Activated CD4-positive, alpha-beta T cell treated with anti-CD3 and anti-CD28 coated beads, Interleukin-2, amount 50 U/mL, for 48 hours (primary cell): ENCODE results near the gene ZBTB40.

ENCODE experiments used
- DNase-seq, 2 experiments: peaks; one replicate each; pipeline ENCODE4 v3.0.0-alpha.2; 2020

Gene ZBTB40

DNA sequence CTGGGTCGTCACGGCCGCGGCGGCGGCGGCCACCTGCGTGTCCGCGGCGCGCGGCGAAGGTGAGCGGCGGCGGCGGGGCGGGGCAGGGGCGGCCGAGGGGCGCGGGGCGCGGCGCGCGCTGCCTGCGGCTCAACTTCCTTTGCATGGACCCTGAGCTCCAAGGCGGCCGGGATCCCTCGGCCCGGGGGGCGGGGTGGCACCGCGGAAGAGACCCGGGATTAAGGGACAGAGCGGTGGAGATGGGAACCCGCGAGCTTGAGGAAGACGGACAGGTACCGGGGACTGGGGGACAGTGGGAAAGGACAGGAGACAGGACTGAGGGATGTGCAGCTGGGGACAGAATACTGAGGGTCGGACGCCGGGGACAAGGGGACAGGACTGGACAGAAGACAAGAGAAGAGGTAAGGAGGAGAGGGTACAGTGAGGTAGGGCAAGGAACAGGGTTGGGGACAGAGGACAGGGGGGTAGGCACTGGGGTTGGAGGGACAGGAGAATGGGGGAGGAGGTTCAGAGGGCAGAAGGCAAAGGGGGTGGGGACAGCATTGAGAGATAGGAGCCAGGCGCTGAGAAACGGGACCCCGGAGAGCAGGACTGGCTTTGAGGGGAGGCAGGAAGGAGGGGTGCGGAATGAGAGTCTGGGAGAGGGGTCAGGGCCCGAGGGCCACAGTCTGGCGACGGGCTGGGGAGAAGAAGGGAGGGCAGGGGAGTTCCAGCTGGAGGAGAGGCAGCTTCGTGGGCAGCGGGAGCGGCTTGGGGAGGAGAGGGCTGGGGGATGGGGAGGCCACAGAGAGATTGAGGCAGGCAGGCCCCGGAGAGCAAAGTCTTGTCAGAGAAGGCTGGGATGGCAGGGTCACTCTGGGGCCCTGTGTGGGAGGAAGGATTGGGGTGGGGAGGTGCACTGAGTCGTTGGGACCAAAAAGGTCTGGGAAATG is 112.3 kb downstream of the ZBTB40 start:
- no peak for DNase-seq

DNA sequence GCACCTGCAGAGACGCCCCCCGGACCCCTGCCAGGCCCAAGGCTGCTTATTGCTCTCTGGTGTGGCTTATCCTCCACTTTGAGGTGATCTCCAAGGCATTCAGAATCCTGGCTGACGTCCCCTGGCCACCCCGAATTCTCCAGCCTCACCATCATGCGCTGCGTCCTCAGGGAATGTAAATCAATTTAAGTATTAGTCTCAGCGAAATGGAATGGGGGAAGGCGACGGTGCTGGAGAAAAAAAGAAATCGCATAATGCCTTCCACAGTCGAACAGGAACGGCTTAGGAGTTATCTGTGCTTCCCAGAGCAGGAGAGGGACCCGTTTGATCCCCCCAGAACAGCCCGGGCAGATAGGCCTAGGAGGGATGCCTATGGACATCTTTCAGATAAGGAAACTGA is 114.5 kb downstream of the ZBTB40 start:
- no peak for DNase-seq

DNA sequence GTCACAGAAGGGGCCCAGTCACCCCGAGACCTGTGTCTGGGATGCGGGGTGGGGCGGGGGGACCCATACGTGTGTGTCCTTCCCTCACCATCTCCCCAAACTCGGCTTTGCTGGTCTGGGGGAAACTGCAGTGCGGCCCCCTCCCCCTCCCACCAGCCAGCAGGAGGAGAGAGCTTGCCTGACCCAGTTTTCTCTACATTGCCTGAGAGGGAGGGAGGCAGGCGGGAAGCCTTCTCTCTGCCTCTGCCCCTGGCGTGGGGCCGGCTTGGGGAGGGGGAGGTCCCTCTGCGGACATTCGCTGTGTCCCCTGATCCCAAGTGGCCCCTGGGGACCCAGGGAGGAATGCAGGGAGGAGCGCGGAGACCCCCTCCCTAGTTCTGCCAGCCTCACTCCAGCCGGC is 115.5 kb downstream of the ZBTB40 start:
- DNase-seq = no peak

DNA sequence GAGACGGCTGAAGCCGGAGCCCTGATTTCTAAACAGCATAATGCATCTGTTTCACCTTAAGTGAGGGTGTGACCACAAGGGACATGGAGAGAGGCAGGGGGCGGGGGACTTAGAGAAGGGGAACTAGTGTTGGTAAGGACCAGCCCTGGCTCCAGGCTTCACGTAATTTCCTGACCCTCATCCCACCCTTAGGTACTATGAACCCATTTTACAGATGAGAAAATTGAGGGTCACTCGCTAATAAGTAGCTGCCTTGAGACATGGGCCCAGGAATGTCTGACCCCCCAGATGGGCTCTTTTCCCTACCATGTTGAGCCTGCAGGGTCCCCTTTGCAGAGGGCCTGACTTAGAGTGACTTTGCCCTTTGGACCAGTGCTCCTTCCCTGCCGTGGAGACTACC is 116.3 kb downstream of the ZBTB40 start:
- no peak for DNase-seq

DNA sequence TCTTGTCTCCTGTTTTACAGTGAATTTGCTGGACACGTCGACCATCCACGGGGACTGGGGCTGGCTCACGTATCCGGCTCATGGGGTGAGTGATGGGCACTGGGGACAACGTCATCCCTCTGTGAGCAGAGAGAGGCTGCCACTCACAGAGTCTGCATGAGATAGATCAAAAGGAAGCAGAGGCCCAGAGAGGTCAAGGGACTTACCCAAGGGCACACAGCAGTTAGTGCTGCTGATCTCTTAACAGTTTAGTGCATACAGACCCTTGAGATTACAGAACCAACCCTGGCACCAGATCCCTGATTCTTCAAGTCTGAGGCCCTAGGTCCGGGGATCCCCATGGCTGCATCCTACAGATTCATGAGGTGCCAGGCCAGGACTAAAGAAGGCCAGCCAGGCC is 117.6 kb downstream of the ZBTB40 start:
- no peak for DNase-seq

DNA sequence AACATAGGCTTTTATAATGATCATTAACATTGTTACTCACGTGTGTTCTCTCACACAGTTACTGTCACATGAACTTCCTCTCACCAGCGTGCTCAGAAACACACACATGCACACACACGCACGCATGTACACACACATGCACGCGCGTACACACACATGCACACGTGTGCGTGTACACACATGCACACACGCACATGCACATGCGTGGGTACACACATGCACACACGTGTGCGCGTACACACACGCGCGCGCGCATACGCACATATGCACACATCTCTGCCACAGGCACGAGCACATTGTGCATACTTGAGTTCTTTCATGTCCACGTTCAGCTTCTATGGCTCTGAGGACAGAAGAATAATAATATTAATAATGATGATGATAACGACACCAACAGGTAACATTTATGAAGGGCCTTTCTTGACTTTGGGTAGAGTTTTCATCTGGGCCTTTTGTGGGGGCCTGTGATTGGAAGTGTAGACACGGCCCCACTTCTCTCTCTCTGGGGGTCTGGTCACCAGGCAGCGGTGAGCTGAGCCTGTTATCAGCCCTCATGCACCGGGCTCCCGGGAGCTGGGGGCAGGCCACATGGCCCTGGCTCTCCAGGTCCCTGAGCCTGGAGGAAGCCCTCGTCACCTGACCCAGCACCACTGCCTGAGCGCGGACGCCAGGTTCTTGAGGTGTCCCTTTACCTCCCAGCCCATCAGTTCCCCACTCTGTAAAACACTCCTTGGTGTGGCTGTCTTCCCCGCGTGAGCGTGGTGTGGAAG is 118.7 kb downstream of the ZBTB40 start:
- no peak for DNase-seq

DNA sequence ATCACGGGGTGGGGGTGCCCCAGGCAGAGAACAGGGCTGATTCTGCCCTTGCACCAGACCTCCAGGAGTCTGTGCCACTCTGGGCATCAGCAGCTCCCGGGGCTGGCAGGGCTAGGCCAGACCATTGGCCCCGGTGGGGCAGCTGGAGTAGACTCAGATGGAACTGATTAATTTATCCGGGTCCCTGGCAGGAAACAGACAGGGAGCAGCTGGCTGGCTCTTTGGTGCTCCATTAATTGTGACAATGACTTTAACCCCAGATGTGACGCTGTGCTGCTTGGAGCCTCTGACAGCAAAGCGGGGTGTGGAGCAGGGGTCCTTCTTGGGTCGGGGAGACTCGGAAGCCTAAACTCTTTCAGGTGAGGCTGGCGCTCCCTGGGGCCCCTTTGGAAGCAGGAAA is 121.2 kb downstream of the ZBTB40 start:
- DNase-seq = no peak

DNA sequence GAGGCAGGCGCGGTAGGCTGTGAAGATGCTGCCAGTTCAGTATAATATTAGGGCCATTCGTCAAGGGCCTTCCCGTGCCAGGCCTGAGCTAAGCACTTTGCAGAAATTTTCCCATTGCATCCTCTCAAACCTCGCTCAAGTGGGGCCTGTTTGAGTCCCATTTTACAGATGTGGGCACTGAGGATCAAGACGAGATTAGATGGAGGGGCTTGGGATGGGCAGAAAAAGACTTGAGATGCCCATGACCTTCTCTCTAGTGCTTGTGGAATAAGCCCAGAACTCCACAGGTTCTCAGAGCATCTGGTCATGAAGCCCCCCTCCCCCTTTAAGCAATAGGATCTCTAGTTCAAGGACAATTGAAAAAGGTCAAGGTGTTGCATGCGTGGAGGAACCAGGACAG is 121.6 kb downstream of the ZBTB40 start:
- DNase-seq = no peak

DNA sequence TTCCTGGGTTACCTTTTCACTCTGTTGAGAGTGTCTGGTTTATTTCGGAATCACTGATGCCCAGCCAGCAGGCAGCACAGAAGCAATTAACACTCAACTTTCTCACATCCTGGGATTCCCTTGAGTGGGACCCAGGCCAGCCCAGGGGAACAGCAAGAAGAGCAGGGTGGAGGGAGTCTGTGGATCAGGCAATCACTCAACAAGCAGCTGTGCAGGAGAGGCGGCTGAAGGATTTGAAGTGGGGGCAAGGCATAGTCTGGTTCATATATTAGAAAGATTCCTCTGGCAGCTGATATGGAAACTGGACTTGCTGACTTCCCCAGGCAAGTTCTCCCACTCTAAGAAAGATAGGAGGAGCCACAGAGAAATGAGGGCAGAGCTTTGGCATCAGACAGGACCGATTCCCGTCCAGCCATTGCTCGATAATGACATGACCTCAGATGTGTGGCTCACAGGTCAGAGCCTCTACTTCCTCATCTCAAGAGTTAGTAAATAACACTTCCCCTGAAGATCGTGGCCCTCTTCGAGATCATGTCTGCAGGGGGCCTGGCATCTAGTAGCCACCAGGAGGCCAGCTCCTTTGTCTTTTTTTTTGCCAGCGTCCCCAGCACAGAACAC is 124.0 kb downstream of the ZBTB40 start:
- no peak for DNase-seq

DNA sequence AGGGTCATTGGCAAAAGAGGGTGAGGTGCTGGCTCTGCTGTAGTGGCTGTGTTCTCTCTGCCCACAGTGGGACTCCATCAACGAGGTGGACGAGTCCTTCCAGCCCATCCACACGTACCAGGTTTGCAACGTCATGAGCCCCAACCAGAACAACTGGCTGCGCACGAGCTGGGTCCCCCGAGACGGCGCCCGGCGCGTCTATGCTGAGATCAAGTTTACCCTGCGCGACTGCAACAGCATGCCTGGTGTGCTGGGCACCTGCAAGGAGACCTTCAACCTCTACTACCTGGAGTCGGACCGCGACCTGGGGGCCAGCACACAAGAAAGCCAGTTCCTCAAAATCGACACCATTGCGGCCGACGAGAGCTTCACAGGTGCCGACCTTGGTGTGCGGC is 124.5 kb downstream of the ZBTB40 start:
- no peak for DNase-seq

DNA sequence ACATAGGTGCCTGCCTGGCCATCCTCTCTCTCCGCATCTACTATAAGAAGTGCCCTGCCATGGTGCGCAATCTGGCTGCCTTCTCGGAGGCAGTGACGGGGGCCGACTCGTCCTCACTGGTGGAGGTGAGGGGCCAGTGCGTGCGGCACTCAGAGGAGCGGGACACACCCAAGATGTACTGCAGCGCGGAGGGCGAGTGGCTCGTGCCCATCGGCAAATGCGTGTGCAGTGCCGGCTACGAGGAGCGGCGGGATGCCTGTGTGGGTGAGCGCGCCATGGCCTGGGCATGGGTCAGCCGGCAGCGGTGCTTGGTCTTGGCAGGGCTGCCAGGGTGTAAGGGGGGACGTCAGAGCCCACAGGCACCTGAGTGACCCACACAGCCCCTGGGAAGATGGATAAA is 125.0 kb downstream of the ZBTB40 start:
- no peak for DNase-seq

DNA sequence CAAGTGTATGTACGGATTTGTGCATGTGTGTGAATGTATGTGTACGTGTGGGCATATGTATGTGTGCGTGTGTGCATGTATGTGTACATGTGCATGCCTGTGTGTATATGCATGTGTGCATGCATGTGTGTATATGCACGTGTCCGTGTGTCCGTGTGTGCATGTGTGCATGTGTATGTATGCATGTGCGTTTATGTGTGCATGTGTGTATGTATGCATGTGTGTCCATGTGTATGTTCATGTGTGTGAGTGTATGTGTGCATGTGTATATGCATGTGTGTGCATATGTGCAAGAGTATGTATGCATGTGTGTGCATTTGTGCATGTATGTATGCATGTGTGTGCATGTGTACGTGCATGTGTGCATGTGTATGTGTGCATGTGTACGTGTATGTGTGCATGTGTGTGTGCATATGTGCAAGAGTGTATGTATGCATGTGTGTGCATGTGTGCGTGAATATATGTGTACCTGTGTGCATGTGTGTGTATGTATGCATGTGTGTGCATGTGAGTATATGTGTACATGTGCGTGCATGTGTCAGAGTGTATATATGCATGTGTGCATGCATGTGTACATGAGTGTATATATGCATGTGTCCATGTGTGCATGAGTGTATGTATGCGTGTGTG is 127.2 kb downstream of the ZBTB40 start:
- no peak for DNase-seq

DNA sequence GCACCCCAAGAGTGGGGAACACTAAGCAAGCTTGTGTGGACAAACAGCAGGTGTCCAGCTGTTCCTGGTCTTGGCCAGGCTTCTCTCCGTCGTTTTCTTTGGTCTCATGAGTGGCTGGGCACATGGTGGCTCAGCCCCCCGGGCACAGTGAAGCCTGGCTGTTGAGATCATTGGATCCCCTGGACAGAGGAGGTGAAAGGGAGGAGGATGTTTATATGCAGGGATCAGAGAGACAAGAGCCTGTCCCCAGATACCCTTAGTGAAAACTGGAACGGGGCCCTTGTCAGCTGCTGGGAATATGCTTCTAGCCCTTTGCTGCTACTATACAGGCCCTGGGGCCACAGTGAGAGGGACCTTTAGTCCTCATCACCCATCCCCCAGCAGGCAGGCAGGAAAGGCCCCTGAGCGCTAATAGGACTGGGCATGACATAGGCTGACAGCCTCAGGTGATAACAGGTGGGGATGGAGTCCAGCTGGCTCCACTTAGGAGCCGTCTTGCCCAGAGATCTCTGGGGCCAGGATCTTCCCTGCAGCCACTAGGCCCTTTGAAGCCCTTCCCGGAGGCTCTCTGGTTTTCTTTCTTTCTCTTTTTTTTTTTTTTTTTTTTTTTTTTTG is 128.0 kb downstream of the ZBTB40 start:
- DNase-seq = no peak
